NCI-H345 treated with DMSO at 0.1 percent for 48 hours (cell line): ENCODE data around the gene ILK.

Experiments used
- DNase-seq: peaks from one replicate; lab custom pipeline; 2025; ENCODE audit not compliant: unreplicated experiment; lab: John Stamatoyannopoulos, UW

ILK gene

DNA sequence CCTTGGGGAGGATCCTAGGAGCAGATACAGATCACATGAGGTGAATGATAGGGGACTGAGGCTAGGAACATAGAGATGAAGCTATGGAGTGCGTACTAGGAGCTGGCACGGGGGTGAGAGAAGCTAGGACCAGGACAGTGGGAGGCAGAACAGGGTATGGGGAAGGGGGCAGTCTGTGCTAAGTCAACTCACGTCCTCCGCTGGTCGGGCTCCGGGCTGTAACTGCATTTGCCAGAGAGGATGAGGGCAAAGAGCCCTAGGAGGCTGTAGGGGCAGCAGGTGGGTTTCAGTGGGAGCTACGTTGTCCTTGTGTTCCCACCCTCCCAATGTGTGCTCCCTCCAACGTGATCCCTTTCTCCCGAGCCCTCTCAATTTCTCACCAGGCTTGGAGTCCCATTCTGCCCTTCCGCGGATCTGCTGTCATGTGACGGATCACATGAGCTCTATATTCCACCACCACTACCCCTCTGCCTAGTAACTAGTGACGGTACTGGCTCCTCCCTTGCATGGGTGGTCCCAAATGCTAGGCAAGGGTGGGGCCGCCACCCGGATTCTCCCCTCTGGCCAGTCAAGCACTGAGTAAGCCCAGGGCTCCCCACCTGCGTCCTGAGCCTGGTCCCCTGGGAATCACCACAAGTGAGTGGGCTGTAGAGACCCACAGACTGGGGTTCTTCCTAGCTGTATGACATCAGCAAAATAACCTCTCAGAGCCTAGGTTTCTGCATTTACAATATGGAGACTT, 15.6 kb downstream of the ILK start, which contains the start of gene TPP1:
TPP1 (minus strand) TSS at position 419 of the 742 bp plus-strand sequence; CDS start at position 397, 22 bp downstream.
- DNase-seq, result peak; percentile 89

DNA sequence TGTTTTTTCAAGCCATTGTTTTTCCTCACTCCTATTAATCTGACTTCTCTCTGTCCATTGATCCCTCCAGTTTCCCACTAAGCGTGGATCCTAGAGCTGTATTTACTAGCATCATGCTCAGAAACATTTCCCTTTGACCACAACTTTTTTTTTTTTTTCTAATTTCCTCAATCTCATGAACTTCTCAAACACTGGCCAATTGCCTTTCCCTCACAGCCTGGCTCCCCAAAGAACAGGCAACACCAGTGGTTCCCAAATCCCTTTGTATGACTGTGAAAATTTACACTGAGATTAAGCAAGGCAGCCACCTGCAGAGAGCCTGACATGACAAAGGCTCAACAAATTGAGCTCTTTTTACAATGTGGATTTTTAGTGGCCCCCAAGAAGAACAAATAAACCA, 17.1 kb downstream of the ILK start:
- no peak for DNase-seq

DNA sequence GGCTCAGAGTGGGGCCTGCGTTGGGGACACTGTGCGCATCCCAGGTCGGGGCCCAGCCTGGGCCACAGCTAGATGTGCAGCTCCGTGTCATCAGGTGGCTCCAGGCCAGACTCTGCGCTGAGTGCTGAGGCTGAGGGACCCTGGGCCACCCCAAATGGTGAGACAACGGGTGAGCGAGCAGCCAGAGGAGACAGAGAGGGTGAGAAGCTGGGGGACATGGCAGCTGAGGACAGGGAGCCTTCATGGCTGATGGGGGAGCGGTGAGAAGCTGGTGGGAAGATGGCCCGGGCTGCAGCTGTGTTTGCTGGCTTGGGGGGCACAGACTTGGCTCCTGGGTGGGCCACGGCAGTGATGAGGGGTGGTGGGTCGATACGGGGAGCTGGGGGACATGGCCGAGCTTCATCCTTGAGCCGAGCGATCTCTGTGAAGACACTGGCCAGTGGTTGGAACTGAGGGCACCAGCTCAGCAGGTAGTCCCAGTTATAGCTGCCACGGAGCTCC, 18.2 kb downstream of the ILK start:
- DNase-seq, result no peak

DNA sequence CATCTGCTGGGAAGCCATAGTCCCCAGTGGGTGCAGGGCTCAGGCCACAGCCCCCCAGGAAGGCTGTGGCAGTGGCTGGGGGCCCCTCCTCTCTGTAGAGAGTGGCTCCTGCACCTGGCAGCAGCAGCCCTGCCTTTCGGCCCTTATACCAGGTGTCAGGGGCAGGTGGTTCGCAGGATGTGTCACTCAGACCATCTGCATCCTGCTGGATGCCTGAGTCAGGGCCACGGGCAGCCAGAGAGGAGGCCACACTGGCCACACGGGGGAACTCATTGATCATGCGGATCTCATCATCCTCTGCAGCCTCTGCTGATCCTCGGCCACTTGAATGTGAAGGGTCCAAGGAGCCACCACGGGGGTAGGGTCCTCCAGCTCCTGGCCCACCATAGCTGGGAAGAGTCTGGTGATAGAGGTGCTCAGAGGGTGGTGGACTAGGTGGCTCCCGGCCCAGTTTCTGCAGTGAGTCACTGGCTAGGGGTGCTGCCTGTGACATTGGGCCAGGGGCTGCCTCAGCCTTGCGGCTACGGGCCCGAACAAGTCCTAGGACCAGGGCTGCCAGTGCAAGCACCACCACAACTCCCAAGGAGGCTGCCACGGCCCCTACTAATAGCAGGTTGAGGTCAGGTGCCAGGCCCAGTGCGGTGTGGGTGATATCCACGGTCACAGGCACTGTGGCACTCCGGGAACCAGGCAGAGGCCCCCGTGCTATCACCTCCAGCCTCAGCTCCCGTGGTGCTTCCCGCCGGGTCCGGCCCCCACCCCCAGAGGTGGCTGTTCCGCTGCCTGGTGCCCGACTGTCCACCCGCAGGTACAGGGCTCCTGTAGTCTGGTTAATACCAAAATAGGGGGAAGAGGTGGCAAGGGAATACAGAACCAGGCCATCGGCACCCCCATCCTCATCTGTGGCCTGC, 18.9 kb downstream of the ILK start:
- DNase-seq, result no peak

DNA sequence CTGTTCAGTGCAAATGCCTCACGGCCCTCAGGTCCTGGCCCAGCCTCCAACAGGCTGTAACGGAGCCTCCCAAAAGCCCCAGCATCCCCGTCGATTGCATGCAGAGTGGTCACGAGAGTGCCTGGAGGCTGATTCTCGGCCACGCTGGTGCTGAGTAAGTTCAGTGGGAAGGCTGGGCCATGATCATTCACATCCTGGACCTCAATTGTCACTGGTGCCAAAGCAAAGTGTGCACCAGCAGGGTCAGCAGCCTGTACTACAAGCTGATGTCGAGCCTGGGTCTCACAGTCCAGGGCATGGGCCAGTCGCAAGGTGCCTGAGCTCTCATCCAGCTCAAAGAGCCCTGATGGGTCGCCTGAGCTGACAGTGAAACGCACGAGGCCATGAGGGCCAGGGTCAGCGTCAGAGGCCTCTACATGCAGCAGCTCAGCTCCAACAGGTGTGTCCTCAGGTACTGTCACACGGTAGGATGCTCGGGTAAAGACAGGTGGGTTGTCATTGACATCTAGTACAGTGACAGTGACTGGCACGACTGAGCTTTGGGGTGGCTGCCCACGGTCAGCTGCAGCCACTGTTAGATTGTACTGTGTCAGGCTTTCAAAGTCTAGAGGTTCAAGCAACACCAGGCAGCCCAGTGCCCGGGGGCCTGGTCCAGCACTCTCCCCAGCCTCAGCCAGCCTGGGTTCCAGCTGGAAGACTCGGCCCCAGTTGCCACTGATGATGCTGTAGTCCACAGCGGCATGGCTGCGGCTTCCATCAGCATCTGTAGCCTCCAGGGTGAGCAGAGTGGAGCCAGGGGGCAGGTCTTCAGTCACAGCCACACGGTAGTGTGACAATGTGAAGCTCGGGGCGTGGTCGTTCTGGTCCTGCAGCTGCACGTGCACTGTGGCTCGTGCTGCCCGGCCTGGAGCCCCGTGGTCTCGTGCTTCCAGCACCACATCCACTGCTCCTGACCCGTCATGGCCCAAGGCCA, 20.1 kb downstream of the ILK start:
- no peak for DNase-seq

DNA sequence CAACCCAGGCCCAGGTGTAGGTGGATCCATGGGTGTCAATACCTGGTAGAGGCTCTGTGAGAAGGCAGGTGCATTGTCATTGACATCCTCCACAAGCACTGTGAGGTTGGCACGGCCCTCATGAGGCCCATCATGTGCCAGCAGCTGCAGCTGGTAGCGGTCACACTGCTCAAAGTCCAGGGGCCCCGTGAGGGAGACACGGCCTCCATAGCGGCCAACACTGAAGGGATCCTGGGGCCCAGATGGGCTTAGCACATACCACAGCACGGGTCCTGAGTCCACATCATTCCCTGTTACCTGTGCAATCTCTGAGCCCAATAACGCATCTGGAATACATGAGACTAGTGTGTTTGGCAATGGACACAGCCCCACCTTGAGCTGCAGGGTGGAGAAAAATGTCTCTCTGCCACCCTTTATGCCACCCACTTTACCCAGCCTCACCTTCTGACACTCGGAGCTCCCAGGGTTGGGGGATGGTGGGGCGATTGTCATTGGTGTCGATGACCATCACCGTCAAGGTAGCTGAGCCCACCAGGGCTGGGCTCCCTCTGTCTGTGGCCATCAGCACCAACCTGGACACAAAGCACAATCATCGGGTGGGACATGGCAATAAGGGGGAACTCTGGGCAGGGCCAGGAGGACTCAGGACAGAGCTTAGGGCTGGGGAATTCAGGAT, 21.7 kb downstream of the ILK start:
- DNase-seq, result no peak

DNA sequence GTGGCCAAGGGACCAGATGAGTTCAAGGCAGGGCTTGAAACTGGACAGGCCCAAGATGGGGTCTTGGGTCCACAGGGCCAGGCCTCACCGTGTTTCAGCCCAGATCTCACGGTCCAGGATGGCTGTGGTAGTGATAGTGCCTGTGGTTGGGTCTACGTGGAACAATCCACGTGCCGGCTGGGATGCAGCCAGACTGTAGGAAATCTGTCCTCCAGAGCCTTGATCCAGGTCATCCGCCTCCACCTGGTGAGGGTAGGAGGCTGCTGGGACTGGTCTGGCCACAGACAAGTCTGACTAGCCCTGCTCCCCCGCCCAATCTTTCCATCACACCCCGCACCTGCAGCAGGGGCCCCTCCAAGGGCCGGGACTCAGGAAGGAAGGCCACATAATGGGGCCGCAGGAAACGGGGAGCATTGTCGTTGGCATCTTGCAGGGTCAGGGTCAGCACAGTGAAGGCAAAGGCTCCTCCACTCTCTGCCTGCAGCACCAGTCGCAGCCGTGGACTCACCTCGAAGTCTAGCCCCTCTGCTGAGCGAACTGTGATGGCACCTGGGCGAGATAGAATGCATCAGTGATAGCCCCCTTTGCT, 22.4 kb downstream of the ILK start:
- DNase-seq, result no peak

DNA sequence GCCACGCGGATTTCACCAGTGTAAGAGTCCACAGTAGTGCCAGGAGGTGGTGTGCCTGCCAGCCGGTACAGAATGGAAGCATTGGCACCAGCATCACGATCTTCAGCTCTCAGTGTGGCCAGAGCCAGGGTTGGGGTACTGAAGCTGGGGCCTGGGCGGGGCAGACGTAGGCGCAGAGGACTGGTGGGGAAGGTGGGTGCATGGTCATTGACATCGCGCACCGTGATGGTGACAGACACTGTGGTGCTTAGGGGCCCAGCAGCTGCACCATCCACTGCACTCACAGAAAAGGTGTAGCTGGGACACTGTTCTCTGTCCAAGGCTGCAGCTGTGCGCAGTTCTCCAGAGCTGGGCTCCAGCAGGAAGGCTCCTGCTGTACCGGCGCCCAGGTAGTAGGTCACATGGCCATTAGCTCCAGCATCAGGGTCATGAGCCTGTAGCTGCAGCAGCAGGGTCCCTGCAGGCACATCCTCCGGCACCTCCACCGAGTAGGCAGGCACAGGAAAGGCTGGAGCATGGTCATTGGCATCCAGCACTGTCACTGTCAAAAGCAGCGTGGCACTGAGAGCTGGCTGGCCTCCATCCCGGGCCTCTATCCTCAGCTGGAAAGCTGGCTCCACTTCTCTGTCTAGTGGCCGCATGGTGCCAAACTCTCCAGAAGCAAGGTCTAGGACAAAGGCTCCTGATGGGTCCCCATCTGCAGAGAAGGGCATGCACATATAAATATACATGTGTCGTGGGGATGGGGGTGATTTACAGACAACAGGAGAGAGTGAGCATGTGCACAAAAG, 23.6 kb downstream of the ILK start:
- DNase-seq, result no peak

DNA sequence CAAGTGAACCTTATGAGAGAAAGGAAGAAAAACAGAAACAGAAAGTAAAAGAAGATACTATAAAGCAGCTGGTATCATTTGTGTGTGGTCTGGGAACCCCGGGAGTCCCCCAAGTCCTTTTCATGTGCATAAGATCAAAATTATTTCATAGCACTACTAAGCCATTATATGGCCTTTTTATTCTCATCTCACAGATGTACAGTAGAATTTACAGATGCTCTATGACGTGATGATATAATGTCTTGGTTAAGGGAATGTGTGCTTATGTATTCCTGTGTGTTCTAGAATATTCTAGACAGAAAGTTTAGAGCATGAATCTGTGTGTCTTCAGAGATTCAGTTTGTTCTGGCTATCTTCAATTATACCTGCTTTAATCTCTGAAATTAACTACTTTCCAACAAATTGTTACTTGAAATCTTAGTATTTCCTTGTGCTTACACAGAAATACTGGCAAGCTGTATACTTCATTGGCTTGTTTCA, 24.2 kb downstream of the ILK start:
- DNase-seq, result no peak

DNA sequence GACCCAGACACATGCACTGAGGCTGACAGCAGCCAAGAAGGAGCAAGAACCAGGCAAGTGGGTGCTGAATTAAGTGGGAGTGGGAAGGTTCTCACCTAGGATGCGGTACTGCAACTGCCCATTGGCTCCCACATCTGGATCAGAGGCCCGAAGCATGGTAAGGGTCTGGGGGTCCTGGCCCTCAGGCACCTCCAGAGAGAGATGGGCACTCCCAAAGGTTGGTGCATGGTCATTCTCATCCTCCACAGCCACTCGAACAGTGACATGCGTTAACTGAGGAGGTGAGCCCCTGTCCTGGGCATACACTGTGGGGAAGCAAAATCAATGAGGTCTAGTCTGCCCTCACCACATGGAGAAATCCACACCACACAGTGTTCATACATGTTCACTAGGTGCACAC, 25.0 kb downstream of the ILK start:
- no peak for DNase-seq

DNA sequence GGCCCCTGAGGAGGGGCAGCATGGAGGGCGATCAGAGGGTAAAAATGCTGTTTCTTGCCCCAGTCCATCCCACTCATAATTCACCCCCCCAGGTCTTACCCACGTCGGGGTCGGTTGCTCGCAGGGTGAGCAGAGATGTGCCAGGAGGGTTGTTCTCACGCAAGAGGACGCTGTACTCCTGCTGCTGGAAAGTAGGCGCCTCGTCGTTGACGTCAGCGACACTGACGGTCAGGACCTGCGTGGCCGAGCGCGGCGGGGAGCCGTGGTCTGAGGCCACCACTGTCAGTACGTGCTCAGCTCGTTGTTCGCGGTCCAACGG, 26.0 kb downstream of the ILK start:
- DNase-seq, result no peak

DNA sequence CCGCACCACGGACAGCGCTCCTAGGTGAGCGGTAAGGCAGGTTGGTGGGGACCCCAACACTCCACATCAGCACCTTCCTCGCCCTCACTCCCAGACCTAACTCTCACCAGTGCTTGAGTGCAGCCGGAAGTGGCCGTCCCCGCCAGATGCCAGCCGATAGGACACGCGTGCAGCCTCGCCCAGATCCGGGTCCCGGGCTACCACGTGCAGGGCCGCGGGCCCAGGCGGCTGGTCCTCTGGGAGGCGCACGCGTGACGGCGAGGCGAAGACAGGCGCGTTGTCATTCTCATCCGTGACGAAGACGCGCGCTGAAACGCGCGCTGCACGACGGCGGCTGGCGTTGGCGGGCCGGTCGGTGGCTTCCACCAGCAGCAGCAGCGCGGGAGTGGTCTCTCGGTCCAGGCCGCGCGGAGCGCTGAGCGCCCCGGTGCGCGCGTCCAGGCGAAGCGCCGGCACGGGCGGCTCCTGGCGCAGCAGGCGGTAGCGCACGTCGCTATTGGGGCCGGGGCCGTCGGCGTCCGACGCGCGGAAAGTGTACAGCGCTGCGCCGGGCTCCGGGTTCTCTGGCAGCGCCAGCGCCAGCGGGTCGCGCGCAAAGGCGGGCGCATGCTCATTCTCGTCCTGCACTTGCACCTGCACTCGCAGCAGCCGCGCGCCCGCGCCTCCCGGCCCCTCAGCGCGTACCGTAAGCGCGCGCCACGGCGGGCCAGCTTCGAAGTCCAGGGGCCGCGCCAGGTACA, 26.5 kb downstream of the ILK start:
- DNase-seq, result no peak

DNA sequence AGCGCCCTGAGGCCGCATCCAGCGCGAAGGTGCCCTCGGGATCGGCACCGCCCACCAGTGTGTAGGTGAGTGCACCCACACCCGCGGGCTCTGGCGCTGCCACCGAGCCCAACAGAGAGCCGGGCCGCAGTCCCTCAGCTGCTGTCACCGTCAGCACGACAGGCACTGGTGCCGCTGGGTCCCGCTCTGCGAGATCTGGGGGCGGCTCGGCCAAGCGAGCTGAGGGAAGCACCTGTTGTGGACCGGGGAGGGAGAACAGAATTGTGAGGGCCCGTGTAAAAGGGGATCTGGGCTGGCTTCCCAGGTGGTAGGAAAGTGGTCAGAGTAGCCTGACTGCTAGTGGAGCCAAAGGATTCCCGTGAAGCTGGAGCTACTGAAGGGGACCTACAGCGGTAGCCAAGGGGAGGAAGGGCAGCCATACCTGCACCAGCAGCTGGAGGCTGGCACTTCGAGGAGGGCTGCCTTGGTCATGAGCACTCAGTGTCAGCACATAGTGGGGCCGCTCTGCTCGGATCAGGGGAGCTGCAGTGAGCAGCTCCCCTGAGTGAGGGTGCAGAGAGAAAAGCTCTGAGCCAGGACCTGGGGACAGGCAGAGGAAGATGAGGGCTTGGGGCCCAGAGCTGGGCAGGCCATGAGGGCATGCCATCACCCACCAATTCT, 27.2 kb downstream of the ILK start:
- no peak for DNase-seq

DNA sequence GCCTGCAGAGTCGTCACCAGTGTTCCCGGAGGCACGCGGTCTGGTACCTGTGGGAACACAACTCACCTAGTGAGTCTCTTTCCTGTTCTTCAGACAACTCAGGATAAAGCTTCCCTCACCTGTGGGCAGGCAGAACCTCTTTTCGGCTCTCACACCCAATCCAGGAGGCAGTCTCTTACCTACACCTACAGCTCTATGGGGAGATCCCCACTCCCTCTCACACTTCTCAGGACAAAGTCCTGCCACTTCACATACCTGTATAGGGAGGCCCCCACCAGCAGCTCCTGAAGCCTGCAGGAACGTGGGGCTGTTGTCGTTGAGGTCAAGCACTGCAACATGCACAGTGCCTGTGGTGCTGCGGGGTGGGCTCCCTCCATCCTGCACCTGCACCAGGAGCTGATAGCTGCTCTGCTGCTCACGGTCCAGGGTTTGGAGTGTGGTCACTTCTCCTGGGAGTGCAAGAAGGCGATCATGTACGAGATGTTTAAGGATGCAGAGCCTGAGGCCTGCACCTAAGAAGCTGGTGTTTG, 27.9 kb downstream of the ILK start:
- DNase-seq, result no peak

DNA sequence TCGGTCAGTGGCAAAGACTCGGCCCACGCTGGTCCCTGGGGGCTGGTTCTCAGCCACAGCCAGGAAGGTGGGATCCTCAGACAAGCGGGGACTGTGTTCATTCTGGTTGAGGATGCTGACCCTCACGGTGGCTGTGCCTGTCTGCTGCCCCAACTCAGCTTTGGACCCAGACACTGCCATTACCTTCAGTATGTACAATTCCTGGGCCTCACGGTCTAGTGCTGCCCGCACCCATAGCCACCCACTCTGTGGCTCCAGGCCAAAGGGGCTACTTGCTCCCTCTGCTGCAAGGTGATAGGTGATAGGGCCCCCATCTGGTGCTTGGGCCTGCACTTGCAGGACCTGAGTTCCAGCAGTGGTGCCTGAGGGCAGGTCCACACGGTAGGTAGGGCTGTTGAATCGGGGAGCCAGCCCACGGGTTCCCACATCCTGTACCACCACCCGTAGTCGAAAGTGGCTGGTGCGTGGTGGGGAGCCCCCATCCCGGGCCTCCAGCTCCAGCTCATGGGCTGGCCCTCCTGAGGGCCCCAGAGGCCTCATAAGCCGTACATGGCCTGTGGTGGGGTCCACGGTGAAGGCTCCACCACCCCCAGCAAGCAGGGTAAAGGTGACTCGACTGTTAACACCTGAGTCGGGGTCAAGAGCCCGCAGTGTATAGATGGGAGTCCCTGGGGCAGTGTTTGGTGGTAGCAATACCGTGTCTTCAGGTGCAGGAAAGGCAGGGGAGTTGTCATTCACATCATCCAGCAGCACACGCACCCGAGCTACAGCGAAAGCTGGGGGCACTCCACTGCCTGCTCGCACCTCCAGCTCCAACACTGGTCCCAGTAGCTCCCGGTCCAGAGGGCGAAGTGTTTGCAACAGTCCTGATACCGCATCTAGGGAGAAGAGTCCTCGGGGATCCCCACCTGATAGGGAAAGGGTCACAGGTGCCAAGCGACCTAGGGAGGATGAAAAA, 28.8 kb downstream of the ILK start:
- DNase-seq, result no peak
